Smooth muscle cell of the coronary artery (primary cell): ENCODE data around the gene STRAP. TPM values are rescaled to one million over a fixed set of nuclear protein-coding genes. Genes with fewer than 3 reads are reported as not detected.

Experiments
- total RNA-seq: library from RNA; depleted of rRNA; stranded (reverse); fragments of >200 nt; gene quantifications from 2 replicates; pipeline ENCODE4 v1.2.3, GENCODE V29; 2014; ENCODE audit warnings: low replicate concordance

STRAP gene, protein sequence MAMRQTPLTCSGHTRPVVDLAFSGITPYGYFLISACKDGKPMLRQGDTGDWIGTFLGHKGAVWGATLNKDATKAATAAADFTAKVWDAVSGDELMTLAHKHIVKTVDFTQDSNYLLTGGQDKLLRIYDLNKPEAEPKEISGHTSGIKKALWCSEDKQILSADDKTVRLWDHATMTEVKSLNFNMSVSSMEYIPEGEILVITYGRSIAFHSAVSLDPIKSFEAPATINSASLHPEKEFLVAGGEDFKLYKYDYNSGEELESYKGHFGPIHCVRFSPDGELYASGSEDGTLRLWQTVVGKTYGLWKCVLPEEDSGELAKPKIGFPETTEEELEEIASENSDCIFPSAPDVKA
- 40.1 and 87.4 TPM in 2 replicates for total RNA-seq

DNA sequence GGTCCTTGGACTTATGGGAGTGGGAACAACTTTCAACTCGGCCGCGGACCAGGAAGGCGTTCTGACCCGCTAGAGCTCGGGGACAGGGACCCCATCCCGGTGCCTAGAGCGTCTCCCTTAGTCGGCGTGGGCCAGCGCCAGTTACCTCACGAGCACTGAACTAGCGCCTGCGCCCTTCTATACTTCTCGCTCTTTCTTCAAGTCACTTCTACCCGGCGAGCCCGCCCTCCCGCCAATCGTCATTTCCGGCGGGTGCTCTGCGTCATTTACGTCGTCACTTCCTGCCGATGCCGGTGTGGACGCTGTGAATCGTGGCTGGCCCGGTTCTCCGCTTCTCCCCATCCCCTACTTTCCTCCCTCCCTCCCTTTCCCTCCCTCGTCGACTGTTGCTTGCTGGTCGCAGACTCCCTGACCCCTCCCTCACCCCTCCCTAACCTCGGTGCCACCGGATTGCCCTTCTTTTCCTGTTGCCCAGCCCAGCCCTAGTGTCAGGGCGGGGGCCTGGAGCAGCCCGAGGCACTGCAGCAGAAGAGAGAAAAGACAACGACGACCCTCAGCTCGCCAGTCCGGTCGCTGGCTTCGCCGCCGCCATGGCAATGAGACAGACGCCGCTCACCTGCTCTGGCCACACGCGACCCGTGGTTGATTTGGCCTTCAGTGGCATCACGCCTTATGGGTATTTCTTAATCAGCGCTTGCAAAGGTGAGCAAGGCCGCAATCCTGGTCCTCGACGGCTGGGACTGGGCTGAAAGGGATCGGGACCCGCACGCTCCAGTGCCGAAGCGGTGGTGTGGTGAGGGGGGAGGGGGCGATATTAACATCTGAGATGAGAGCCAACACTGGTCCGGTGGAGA, at the start of gene STRAP:
STRAP (plus strand) TSS at position 270 of the 854 bp plus-strand sequence; CDS start at position 591, 321 bp downstream.

DNA sequence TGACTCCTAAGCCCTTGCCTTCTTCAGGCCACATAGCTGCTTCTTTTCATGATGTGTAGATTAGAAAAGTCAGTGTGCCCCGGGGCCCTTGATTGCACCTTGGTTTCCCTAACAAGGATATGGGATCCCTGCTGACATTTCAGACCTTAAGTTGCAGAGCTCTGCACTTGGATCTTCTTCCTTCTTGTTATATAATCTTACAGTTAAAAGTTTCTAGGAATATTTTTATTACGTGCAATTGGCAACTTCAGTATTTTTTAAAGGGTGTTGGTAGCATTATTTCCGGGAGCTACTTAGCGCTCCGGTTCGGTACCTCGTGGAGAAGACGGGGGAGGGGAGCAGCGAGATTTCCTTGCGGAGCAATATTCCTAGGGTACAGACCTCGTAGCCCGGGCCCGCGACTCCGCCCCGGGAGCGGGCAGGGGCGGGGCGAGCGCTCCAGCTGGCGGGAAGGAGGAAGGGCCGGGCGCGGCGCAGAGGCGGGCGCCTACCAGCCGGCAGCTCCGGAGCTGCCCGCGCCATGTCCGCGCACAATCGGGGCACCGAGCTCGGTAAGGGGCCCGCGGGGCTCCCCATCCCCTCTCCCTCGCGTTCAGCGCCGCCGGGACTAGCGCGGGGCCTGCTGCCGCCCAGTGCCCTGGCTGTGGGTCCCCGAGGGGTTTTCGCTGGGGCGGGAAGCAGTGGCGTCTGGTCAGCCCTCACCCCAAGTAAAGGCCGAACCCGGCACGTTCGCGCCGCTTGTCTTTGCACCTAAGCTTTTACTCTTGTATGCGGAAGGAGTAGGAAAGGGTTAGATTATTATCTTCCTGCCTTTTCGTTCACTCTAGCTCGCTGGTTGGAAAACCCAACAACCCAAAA, 28.9 kb downstream of the STRAP start, which contains the start of gene DERA:
DERA (plus strand) TSS at position 469 of the 858 bp plus-strand sequence; CDS start at position 521, 52 bp downstream.

Other genes starting within 250 kb of the STRAP start
- gene EPS8, start 93.0 kb upstream of the STRAP start, total RNA-seq = 85.8 and 150 TPM in 2 replicates
- gene DERA, start 28.9 kb downstream of the STRAP start, total RNA-seq = 27.7 and 31.4 TPM in 2 replicates